Nephron (organoid): ENCODE measurements around the gene ZNF830.
"Not testable (repeated sequence)": the region's sequence is repeated elsewhere in the genome, so short reads cannot be mapped to it uniquely, and the experiment has no call there.

Experiments used
- H3K27ac Mint-ChIP-seq, 3 experiments: 2 replicates each; pipeline ENCODE4 v1.8.0; 2020; ENCODE audit warnings: mixed read lengths in 3 of 3, mild to moderate bottlenecking in 2 of 3, moderate library complexity in 1 of 3
- H3K27me3 Mint-ChIP-seq: 2 replicates; pipeline ENCODE4 v1.8.0; 2021; ENCODE audit warnings: low read depth, mild to moderate bottlenecking, moderate library complexity, mixed read lengths
- H3K36me3 Mint-ChIP-seq: 2 replicates; pipeline ENCODE4 v1.8.0; 2020; ENCODE audit warnings: low read depth, mixed read lengths
- H3K4me1 Mint-ChIP-seq: 2 replicates; pipeline ENCODE4 v1.8.0; 2020; ENCODE audit warnings: mixed read lengths
- H3K4me3 Mint-ChIP-seq, 3 experiments: 2 replicates each; pipeline ENCODE4 v1.8.0; 2020; ENCODE audit warnings: mild to moderate bottlenecking in 3 of 3, mixed read lengths in 3 of 3, moderate library complexity in 2 of 3
- H3K9me3 Mint-ChIP-seq: 2 replicates; pipeline ENCODE4 v1.8.0; 2020; ENCODE audit warnings: mixed read lengths
- TF ChIP-seq, protein P1 (sequence below), 3 experiments: fragments of 200-600 bp; sonication (generic); IDR thresholded peaks; one replicate each; pipeline ENCODE4 v1.5.0; 2021; ENCODE audit warnings: antibody characterized with exemption in 3 of 3; ENCODE audit not compliant: unreplicated experiment in 3 of 3

The ZNF830 gene

DNA sequence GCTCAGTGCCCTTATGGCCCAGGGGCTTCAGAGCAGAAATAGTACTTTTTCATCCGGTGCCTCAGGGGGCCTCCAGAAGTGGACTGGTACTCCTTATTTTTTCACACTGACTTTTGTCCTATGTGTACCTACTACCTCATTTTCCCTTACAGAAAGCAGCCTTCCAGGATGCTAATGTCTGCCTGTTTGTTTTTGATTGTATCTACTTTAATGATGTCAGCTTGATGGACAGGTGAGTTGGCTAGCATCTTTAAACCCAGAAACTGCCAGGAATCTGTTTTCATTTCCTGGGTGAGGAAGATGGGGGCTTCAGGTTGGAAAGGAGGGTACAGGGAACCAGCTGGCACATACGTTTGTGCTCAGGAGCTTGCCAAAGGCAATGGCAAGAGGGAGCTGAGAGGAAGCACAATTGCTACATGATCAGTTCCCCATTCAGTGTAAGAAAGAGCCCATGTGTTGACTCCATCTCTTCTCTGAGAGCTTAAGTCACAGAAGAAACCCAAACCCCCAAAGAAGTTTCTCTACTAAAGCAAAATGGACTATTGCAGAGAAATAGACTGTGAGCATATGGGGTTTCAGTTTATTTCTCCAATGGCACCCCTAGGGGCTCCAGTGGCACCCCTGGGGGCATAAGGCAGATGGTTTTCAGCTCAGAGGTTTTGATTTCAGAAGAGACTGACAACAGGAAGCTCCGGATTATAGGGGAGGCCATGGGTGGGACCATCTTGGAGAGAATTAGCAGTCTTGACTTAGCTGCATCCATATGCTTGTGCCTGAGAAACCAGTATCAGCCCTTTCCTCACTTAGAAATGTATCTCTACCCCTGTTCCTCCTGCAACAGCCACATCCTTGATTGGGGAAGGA lies 35.3 kb downstream of the ZNF830 start:
- TF ChIP-seq, protein P1, sequence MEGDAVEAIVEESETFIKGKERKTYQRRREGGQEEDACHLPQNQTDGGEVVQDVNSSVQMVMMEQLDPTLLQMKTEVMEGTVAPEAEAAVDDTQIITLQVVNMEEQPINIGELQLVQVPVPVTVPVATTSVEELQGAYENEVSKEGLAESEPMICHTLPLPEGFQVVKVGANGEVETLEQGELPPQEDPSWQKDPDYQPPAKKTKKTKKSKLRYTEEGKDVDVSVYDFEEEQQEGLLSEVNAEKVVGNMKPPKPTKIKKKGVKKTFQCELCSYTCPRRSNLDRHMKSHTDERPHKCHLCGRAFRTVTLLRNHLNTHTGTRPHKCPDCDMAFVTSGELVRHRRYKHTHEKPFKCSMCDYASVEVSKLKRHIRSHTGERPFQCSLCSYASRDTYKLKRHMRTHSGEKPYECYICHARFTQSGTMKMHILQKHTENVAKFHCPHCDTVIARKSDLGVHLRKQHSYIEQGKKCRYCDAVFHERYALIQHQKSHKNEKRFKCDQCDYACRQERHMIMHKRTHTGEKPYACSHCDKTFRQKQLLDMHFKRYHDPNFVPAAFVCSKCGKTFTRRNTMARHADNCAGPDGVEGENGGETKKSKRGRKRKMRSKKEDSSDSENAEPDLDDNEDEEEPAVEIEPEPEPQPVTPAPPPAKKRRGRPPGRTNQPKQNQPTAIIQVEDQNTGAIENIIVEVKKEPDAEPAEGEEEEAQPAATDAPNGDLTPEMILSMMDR (IDR thresholded peaks at IDR 0.05; ENCODE audit: unreplicated experiment in 3 of 3) = no peak

DNA sequence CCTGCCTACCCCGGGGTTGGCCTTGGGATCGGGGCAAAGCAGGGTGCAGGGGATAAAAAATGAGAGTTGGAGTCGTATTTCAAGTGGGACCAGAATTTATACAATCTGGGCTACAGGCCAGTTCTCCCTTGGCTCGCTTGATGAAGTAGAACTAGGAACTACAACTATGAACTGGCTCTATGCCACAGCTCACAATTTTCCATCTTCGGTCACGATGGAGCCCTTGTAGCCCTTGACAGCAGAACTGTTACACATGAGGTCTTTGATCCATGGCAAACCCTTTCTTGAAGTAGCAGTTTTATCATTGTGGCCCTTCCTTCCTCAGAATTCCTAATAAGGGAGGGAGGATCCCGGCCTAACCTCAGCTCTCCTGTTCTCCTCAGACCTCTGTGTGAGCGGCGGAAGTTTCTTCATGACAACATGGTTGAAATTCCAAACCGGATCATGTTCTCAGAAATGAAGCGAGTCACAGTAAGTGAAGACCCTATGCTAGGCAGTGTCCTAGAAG lies 36.1 kb downstream of the ZNF830 start:
- H3K27ac Mint-ChIP-seq = peak overlapping the region; percentile 96
- TF ChIP-seq, protein P1 (IDR thresholded peaks at IDR 0.05; ENCODE audit: unreplicated experiment in 3 of 3) = no peak
- H3K4me3 Mint-ChIP-seq = peak overlapping the region in 1 of 3 experiments; percentile 1
- peaks cover 70% of the 10 kb centered on the region for H3K36me3 Mint-ChIP-seq
- peaks cover 16% of the 10 kb centered on the region for H3K4me1 Mint-ChIP-seq
- H3K27me3 Mint-ChIP-seq = no peaks in the 10 kb centered on the region
- H3K9me3 Mint-ChIP-seq = no peaks in the 10 kb centered on the region

More for the DNA sequence above, 35.3 kb downstream of the ZNF830 start:
- Mint-ChIP-seq H3K9me3 (no peaks in the 10 kb centered on the region), H3K4me1 (peaks cover 16% of the 10 kb centered on the region), H3K27ac (peak overlapping the region; percentile 96), H3K27me3 (no peaks in the 10 kb centered on the region), H3K4me3 (no peak overlapping the region), H3K36me3 (peaks cover 70% of the 10 kb centered on the region)

DNA sequence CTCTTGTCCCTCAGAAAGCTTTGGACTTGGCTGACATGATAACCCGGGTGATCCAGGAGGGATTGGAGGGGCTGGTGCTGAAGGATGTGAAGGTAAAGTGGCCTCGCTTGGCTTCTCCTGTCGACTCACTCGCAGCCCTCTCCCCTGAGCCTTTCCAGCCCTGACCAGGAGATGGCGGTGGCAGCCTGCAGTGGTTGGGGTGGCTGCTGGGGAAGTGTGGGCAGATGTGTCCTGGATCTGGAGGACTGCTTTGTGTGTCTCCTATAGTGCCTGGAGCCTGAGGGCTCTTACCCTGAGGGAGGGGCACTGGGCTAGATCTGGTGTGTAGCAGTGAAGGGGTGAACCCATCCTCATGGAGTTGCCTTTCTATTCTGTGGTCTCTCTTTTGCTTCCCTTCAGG lies 36.9 kb downstream of the ZNF830 start:
- H3K4me3 Mint-ChIP-seq = no peak overlapping the region
- no peaks in the 10 kb centered on the region for H3K27me3 Mint-ChIP-seq
- H3K9me3 Mint-ChIP-seq = no peaks in the 10 kb centered on the region
- H3K4me1 Mint-ChIP-seq = peaks cover 16% of the 10 kb centered on the region
- peak overlapping the region; percentile 1 to 18 (median 15) for H3K27ac Mint-ChIP-seq
- H3K36me3 Mint-ChIP-seq = peaks cover 68% of the 10 kb centered on the region
- TF ChIP-seq, protein P1 (IDR thresholded peaks at IDR 0.05; ENCODE audit: unreplicated experiment in 3 of 3) = peak; percentile 36 to 45 (median 42)

DNA sequence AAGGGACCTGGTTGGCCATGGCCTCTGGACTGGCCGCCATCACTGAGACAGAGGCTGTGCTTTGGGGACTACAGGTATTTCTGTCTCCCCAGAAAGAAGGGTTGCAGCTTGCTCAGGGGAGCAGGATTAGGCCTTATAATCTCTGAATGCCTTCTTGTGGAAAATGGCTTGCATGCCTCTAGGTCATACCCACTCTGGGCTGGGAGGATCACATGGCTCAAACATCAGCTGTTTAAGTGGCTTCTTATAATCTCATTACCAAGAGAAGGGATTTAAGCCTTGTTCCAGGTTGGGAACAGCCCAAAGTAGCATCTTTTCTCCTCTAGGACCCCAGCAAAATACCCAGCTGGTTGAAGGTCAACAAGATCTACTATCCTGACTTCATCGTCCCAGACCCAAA lies 38.1 kb downstream of the ZNF830 start:
- Mint-ChIP-seq H3K9me3 (no peaks in the 10 kb centered on the region), H3K27ac (no peak overlapping the region), H3K36me3 (peaks cover 68% of the 10 kb centered on the region), H3K4me3 (no peak overlapping the region), H3K4me1 (peaks cover 16% of the 10 kb centered on the region), H3K27me3 (no peaks in the 10 kb centered on the region)
- TF ChIP-seq, protein P1 (IDR thresholded peaks at IDR 0.05; ENCODE audit: unreplicated experiment in 3 of 3) = no peak

DNA sequence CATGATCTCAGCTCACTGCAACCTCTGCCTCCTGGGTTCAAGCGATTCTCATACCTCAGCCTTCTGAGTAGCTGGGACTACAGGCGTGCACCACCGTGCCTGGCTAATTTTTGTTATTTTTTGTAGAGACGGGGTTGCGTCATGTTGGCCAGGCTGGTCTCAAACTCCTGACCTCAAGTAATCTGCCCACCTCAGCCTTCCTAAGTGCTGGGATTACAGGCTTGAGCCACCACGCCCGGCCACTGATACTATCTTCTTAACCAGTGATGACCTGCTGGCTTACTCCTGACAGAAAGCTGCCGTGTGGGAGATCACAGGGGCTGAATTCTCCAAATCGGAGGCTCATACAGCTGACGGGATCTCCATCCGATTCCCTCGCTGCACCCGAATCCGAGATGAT lies 39.6 kb downstream of the ZNF830 start:
- H3K27me3 Mint-ChIP-seq, H3K9me3 Mint-ChIP-seq, H3K27ac Mint-ChIP-seq, H3K4me3 Mint-ChIP-seq: not testable (repeated sequence)
- Mint-ChIP-seq H3K4me1 (peaks cover 16% of the 10 kb centered on the region), H3K36me3 (peaks cover 72% of the 10 kb centered on the region)

DNA sequence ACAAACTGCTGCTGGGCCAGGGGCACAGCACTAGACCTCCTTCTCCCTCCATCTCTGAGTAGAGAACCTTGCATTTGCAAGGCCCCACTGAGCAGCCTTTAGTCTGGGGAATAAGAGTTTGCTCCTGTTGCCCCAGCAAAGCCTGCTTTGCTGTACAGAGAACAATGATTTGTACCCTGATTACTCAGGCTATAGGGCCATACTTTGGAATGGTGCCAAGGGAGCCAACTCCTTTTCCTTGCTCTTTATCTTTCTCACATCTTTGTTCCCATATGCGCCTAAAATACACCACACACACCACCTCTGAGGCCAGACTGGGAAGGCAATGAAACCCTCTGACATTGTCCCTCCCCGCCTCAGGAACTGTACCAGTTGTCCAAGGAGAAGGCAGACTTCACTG lies 40.2 kb downstream of the ZNF830 start:
- H3K27me3 Mint-ChIP-seq = no peaks in the 10 kb centered on the region
- peaks cover 66% of the 10 kb centered on the region for H3K36me3 Mint-ChIP-seq
- TF ChIP-seq, protein P1 (IDR thresholded peaks at IDR 0.05; ENCODE audit: unreplicated experiment in 3 of 3) = no peak

More for the DNA sequence above, 40.2 kb downstream of the ZNF830 start:
- H3K27ac Mint-ChIP-seq = no peak overlapping the region
- no peak overlapping the region for H3K4me3 Mint-ChIP-seq
- peaks cover 13% of the 10 kb centered on the region for H3K4me1 Mint-ChIP-seq
- H3K9me3 Mint-ChIP-seq = no peaks in the 10 kb centered on the region
